GM18907 (cell line): ENCODE measurements around the gene CXCL14.

Experiments
- ATAC-seq: cut with Tn5 transposase; IDR thresholded peaks from one replicate; pipeline ENCODE4 v1.9.1; 2021; ENCODE audit warnings: mild to moderate bottlenecking, moderate library complexity; ENCODE audit not compliant: unreplicated experiment

CXCL14 gene

DNA sequence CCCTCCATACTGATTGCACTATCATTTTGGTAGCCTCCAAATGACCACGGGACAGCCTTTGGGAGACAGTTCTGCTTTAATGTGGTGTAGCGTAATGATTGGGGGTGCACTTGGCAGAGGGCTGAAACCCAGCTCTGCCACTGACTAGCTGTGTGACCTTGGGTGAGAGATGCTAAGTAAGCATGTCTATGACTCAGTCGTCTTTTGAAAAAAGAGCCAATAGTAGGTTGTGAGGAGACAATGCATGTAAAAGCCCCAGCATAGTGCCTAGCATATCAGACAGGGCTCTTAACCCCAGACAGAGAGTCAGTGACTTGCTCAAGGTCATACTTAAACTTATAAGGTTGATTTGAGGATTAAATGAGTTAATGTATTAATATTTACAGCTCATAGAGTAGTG, 18.0 kb upstream of the CXCL14 start:
- no peak for ATAC-seq

DNA sequence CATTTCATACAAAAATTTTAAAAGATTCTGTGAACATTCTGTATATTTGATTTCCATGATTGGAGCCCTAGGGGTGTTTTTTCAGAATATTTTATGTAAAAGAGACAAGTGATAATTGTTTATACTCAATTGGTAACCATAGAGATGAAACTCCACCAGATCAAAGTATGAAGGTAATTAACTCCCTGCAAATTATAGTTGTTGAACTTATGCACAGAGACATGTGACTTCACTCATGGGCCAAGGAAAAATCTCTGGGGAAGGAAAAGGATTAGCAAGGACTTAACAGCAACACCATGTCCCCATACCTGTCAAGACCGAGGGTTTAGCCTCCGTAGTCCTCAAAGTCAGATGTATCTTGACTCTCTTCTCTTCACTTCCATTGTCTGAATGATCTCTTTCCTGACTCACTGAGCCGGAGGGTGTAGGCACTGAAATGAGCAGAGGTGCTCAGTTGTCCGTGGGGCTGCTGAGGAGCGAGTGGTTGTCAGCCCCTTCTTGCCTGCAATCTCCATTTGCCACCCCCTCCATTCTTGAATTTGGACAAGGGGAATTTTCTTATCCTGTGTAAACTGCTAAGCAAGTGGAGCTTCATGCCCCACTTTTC, 17.5 kb upstream of the CXCL14 start:
- no peak for ATAC-seq

DNA sequence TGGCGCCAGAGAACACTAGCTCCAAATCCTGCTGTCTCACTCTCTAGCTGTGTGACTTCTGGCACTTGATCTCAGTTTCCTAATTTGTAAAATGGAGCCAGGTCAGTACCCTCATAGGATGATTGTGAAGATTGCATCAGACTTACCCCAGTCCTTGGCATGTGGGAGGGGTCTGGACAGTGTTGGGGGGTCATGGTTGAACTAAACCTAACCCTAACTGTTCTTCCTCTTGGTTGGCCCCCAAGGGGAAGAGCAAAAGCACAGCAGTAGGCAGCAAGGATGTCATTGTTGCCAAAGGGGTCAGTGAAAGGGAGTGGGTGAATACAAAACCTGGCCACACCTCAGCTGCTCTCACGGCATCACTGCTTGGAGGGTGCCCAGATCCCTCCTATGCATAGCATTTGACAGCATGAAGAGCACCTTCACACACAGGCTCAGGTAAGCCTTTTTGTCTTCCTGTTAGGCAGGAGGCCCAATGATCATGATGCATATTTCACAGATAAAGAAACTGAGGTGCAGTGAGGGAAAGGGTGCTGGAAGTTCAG, 15.7 kb upstream of the CXCL14 start:
- no peak for ATAC-seq

DNA sequence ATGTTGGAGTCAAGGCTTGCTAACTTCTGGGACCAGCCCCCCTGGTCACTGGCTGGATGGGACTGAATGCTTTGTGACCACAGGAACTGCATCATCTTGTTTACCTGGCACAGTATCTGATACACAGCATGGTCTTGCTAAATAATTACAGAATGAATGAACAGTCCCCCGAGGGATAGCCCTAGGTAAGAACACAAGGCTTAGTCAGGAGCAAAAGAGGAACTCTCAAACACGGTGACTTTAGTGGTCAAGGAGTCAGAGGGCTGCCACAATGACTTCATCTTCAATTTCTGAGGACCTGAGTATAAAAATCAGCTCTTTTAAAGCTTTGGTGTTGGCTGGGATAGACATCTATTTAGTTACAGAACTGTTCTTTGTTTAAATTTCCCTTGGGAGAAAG, 15.1 kb upstream of the CXCL14 start:
- ATAC-seq: no peak

DNA sequence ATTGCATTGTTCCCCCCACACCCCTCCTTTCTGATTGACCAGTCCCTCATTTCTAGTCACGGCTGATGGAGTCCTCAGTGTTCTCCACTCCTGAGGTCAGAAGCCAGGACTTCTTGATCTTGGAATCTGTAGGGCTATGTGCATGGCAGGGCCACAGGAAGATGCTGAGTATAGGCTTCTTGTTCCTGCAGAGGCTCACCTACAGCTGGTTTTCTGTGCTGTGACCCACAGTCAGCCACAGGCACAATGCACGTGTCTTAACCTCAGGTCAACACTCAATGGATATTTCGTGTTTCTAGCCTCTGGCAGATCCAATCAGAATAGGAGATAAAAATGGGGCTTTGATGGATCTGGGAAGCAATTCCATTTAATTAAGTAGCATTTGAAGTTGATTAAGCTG, 14.3 kb upstream of the CXCL14 start:
- ATAC-seq: no peak

DNA sequence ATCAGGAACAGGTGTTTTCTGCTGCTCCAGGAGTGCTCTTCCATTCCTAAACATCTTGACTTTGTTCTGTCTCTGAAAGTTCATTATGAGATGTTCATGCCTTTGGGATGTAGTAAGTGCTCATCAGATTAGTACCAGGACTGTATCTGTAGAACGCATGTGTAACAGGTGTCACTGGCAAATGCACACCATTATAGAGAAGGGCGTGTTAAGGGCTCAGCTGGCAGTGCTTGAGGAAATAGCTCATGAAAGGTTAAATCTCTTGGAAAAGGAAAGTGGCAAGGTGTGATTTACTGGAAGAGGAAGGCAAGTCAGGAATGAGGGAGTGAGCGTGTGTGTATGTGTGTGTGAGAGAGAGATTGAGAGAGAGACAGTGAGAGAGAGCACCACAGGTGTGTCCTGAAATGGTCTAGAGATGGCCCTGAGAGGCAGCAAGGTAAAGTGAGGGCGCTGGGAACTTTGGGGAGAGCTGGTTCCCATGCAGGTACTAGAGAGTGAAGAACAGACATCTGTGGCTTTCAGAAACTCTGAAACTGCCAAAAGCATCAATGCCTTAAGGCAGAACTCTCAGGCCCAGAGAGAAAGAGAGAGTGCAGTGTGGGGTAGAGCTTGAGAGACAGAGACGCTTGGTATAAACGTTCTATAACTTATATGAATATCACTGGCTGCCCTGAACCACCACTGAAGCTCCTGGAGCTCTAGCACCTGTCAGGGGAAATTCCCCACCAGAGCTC, 13.7 kb upstream of the CXCL14 start:
- no peak for ATAC-seq

DNA sequence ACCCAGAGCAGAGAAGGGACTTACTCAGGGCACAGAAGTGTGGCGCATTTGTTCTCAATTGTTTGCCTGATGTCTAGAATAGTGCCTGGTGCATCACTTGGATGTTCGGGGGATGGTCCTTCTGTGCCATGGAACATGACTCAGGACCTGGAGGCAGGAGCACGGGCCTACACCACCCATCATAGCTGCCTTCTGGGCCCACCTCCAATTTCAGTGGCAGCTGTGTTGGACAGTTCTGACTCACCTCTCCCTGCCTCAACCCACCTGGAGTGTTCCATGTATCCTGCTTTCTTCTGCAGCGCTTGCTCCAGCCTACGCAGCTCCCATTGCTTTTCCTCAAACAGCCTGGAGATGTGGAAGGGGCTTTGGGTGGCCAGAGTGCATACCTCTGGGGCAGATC, 12.5 kb upstream of the CXCL14 start:
- ATAC-seq: no peak

DNA sequence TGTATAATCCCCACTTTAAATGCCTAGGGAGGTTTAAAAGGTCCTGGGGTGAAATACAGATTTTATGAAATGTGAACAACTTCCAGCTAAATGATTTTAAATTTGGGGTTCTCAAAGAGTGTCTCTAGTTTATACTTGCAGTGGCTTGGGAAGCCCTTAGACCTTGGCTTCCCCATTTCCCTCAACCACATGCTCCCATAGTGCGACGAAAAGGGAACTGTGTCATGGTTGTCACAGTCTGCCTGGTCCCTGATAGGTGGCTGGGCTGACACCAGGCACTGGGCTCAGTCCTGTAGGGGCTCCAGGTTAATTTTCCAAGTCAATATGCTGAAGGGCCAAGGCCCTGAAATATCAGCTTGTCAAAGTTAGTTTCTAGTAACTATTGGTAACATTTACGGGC, 10.4 kb upstream of the CXCL14 start:
- ATAC-seq: no peak

DNA sequence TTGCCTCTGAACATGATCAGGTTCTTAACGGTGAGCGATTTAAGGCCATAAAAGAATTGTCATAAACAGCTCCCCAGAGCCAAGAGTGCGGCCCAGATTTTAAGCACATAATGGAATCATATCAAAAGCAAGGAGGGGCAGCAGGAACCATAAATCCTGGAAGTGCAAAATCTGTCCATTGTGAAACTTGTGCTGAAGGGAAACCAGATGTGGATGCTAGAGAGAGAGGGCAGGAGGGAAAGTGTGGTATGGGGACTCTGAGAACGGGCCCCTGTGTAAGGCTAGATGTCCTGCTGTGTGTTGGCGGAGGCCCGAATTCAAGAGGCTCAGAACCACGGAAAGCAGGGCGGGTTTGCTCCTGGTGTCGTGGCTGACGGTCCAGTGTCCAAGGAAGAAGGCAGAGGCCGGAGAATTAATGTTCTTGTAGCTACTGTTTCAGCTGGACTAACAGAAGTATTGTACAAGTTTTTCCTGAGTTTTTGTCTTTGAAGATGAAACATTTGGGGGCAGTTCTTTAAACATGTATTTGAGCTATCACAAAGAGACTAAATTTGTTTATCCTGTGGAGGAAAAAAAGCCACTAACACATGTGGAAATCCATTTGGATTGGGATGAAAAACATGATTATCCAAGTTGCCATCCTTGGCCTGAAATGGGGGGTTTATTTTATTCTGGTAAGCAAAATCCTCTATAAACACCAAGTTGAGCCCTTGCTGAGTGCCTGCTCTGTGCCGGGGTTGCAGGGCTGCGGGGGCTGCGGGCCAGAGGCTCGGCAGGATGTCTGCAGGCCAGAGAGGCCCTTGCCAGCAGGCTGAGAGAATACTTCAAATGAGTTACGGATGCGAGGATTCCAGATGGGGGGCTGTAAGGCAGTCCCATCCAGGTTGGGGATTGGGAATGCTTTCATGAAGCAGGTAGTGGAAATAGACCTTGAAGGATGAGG, 9.2 kb upstream of the CXCL14 start:
- no peak for ATAC-seq

DNA sequence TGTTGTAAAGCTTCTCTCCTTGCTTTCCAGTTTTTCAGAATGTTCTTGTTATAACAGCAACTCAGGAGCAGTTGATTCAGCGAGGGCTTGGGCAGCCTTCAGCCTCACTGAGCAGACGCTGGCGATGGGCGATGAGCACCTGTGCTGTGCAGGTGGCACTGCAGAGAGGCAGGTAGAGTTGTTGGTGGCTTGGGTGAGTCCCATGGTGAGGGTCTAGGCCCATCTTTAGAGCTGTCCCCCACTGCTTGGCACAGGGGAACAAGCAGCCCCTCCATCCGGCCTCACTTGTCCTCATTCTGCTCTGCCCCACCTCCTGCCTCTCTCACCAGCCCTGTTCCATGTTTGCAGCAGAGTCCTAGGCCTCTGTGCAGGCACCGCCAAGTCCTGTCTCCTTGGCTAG, 6.1 kb upstream of the CXCL14 start:
- no peak for ATAC-seq

DNA sequence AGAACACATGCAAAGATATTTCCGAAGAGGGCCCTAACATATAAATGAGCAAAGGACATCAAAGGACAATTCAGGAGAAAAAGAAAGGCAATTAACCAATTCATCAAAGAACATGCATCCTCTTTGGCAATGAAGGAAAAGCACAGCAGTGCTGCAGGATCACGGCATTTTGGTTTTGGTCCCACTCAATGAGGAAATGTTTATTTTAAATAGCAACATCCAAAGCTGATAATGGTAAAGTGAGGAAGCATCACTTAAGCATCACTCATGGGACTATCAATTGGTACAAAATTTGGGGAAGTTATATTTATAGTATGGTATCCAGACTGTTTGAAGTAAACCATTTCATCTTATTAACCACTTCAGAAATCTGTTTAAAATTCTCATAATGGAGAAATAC, 5.5 kb upstream of the CXCL14 start:
- ATAC-seq: no peak

DNA sequence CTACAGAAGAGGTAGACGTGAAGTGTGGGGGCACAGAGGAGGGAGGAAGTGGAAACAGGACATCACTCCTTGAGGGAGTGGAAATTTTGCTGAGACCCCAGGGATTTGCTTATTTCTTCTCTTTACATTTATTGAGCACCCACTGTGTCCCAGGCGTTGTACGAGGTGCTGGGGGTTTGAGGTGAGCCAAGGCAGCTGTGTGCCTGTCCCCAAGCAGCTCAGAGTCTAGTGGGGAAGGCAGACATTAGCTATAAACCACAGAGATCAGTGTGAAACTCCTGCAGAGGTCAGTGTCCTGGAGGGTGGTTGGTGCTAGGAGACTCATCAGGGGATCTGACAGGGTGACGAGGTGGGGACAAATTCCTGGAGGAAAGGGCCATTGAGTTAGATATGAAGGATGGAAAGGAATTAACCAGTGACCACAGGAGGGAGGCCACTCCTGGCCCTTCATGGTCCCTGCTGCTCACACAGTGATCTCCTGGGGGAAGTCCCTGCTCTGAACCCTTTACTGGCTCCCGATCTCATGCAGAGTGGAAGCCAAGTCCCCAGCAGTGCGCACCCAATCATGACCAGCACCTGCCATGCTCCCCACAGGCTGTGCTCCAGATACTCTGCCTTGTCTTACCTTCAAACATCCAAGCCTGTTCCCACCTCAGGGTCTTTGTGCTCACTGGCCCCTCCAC, 3.4 kb upstream of the CXCL14 start:
- no peak for ATAC-seq

DNA sequence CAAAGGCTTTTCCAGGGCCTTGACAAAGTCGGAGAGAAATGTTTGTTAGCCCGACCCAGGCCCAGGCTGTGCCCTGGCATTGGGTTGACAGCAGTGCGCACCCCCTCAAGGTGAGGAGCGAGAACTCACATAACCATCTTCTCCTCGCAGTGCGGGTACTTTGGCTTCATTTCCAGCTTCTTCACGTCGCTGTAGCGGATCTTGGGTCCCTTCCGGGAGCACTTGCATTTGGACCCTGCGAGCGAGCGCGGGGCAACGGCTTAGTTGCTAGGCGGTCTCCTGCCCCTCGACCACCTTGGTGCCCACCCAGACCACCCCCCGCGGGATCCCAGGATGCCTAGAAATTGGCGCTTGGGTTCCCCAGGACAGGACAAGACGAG, 496 bp downstream of the CXCL14 start:
- no peak for ATAC-seq

DNA sequence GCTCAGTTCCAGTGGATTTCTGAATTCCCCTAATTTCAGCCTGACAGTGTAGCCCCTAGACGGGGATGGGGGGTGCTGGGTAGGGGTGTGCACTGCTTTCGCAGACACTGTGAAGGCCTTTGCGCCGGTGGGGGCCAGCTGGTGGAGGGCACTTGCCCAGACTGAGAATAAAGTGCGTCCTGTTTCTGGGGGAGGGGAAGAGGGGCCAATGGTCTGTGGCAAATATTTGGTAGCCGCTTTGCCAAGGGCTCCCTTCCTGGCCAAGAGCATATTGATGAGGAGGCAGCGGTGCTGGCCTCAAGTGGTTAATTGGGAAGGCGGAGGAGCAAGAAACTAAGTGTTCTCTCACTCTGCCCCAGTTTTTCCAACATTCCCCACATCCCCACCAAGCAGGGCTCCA, 1.4 kb downstream of the CXCL14 start:
- no peak for ATAC-seq

DNA sequence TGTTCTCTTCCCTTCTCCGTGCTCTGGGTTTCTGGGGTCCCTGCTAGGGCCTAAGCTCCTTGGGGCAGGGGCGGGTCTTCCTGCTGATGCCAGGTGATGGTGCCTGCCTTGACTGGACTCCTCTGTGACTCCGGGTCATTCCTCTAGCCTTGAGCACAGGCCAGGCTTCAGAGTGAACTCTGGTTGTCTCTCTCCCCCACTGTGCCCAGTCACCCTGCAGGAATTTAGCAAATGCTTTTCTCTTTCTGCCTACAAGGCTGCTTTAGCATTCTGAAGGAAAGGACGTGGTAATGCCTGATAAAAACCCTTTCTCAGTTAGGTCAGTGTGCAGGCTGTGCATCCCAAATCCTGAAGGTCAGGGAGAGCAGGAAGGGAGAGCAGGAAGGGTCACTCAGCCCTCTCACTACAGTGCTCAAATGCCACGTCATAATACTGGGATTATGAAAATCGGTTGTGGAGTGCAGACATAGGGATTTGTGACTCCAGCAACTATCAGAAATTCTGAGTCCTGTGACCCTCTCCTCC, 2.7 kb downstream of the CXCL14 start:
- ATAC-seq: no peak

DNA sequence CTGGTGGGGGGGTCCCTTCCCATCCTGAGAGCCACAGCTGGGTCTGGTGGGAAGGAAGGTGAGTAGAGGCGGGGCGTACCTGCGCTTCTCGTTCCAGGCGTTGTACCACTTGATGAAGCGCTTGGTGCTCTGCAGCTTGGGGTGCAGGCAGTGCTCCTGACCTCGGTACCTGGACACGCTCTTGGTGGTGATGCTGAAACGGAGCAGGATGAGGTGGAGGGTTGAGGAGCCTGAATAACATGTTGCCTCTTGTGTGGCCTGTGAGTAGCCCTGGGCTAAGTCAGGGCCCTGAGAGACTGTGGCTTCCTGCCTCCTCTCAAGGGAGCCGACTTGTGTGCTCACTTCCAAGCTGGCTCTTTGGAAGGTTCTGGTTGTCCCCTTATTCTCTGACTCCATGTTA, 4.3 kb downstream of the CXCL14 start:
- ATAC-seq: no peak

DNA sequence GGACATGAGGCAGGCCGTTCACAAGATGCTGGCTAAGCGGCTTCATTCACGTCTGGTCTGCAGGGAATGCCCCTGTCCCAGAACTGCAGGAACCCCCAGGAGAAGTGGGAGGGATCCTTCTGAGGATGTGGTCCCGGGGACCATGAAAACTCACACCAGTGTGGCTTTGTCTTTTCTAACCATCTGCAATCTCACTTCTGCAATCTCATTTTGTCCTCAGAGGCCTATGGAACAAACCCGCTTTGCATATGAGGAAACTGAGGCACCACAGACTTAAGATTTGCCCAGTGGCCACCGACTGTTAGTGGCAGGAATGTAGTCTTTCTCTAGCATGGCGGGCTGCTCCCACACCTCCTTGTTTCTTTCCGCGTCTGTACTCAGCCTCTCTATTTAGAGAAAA, 6.9 kb downstream of the CXCL14 start:
- no peak for ATAC-seq

DNA sequence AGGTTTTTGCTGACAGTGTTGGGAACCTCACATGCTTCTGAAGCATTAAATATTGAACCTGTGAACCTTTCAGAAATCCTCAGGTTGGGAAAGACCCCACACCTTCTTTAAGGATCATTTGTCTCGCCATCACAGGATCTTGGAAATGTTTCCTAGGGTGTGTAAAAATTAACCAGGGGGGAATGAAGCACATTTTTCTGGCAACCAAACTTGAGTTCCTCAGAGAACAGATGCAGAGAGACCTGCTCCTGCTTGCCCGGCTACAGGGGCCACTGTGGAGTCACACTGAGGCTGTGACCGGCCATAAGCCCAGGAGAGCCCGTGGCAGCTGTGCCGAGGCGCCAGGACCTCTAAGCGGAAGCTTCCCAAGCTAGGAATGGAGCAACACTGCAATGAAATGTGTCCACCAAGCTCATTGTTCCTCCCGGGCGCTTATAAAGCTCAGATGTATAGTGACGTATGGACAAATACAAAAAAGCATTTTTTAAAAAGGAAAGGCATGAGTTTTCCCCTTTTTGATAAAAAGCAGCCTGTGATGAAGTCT, 7.7 kb downstream of the CXCL14 start:
- no peak for ATAC-seq

DNA sequence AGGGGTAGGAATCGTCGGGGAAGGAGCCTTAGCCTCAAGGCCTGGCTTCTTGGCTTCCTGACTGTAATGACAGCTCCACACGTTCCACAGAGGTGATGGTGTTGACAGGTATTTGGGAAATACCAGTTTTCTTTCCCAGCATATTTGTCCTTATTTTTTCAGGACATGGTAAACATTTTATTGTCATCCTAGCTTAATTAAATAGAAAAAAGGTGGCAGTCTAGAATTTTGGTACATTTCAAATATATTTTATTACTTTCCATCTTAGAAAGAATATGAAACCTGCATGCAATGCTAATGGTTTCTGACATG, 8.4 kb downstream of the CXCL14 start:
- ATAC-seq: no peak

DNA sequence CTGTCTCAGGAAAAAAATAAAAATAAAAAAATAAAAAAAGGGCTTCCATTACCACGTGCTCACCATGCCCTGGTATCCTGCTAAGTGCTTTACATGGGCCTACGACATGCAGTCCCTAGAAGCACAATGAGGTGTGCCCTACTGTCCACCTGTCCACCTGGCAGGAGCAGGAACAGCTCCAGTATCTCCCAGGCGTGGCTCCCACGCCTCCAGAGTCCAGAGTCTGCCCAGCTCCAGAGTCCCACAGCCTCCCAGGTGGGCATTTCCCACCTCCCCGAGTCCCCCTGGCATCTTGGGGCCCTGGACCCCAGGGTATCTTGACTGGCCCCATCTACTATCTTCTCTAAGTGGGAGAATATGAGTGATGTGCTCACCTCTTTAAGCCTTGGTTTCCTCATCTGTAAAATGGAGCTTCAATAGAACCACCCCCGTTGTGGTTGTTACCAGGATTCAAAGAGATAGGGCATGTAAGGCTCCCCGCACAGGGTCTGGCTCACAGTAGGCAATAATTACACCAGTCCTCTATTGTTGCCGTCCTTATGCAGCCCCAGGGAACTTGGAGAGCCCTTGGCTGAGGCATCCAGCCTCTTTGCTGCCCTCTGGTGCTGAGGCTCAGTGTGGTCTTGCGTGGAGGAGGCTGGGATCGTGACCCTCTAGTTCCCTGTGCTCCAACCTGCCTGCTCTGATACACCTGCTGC, 8.9 kb downstream of the CXCL14 start:
- ATAC-seq: no peak
